Ascending aorta (tissue), 2 donors: ENCODE measurements around the gene COX10. TPM values are rescaled to one million over a fixed set of nuclear protein-coding genes. Genes with fewer than 3 reads are reported as not detected.
A peak's percentile ranks its signal among the peaks of the same experiment; 100 is the strongest.

Experiments used
- DNase-seq, 2 donors: peaks; one replicate each; pipeline ENCODE4 v3.0.0-alpha.2; 2019; ENCODE audit warnings: low spot score in 2 of 2
- H3K27ac ChIP-seq, 2 donors: fragments of 200-600 bp; sonication (generic); one replicate each; pipeline ENCODE4 v1.5.1; 2016 to 2017; ENCODE audit warnings: mild to moderate bottlenecking in 1 of 2
- H3K27me3 ChIP-seq: fragments of 200-600 bp; sonication (generic); one replicate; pipeline ENCODE4 v1.5.1; 2017
- H3K36me3 ChIP-seq, 2 donors: fragments of 200-600 bp; sonication (generic); one replicate each; pipeline ENCODE4 v1.5.1; 2016
- H3K4me1 ChIP-seq, 2 donors: fragments of 200-600 bp; sonication (generic); one replicate each; pipeline ENCODE4 v1.5.1; 2016 to 2017; ENCODE audit warnings: mild to moderate bottlenecking in 1 of 2
- H3K4me3 ChIP-seq, 2 donors: fragments of 200-600 bp; sonication (generic); one replicate each; pipeline ENCODE4 v1.5.1; 2016 to 2017; ENCODE audit warnings: mild to moderate bottlenecking in 1 of 2
- H3K9me3 ChIP-seq, 2 donors: fragments of 200-600 bp; sonication (generic); one replicate each; pipeline ENCODE4 v1.5.1; 2016
- intact Hi-C: fragments of 100-400 bp; cut with DNase I; formaldehyde crosslinking; loops from one replicate; pipeline ENCODE4 v1.15.1; 2023
- total RNA-seq: library from RNA; depleted of rRNA; stranded (reverse); fragments of >200 nt; gene quantifications from one replicate; pipeline ENCODE4 v1.1.0, GENCODE V29; 2016
- TF ChIP-seq, protein P1 (sequence below), 3 experiments: fragments of 200-600 bp in 2 of 3; fragments of 450-650 bp in 1 of 3; sonication (generic) in 2 of 3; IDR thresholded peaks; one replicate each; pipeline ENCODE4 v1.5.1; 2016 to 2019; ENCODE audit warnings: antibody characterized with exemption in 3 of 3, mild to moderate bottlenecking in 1 of 3, moderate library complexity in 1 of 3

The COX10 gene
- total RNA-seq, 1 donor from 2014 or later = 6.4 TPM

GRCh38 chr17:14135906-14136590, 66.7 kb downstream of the COX10 start:
- TF ChIP-seq, protein P1, sequence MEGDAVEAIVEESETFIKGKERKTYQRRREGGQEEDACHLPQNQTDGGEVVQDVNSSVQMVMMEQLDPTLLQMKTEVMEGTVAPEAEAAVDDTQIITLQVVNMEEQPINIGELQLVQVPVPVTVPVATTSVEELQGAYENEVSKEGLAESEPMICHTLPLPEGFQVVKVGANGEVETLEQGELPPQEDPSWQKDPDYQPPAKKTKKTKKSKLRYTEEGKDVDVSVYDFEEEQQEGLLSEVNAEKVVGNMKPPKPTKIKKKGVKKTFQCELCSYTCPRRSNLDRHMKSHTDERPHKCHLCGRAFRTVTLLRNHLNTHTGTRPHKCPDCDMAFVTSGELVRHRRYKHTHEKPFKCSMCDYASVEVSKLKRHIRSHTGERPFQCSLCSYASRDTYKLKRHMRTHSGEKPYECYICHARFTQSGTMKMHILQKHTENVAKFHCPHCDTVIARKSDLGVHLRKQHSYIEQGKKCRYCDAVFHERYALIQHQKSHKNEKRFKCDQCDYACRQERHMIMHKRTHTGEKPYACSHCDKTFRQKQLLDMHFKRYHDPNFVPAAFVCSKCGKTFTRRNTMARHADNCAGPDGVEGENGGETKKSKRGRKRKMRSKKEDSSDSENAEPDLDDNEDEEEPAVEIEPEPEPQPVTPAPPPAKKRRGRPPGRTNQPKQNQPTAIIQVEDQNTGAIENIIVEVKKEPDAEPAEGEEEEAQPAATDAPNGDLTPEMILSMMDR (IDR thresholded peaks at IDR 0.05) = no peak
- DNase-seq = no peak
- Histone ChIP-seq H3K27ac (no peak overlapping the region), H3K36me3 (no peaks in the 10 kb centered on the region), H3K27me3 (no peaks in the 10 kb centered on the region), H3K9me3 (no peaks in the 10 kb centered on the region), H3K4me3 (no peak overlapping the region), H3K4me1 (no peaks in the 10 kb centered on the region)
- intact Hi-C loops = no loop called here

DNA sequence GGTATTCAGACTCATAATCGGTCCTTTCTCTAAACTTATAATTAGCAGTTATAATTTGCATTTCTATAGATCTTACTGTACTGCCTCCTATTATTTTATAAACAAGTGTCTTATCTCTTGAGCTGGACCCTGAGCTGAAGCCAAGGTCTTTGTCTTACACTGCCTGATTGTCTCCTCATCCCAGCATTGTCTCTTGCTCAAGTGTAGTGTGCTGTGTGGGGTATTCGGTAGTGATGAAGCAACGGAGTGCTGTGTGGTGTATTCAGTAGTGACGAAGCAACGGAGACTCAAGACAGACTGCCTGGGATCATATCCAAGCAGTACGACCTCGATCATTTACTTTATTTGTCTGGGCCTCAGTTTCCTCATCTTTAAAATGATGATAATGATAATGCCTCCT, 69.3 kb downstream of the COX10 start:
- intact Hi-C loops = no loop called here
- H3K27me3 ChIP-seq = no peaks in the 10 kb centered on the region
- H3K4me1 ChIP-seq = no peaks in the 10 kb centered on the region
- no peak overlapping the region for H3K4me3 ChIP-seq
- H3K27ac ChIP-seq = no peak overlapping the region
- DNase-seq = no peak
- no peaks in the 10 kb centered on the region for H3K9me3 ChIP-seq
- H3K36me3 ChIP-seq = no peaks in the 10 kb centered on the region
- TF ChIP-seq, protein P1 (IDR thresholded peaks at IDR 0.05) = no peak

DNA sequence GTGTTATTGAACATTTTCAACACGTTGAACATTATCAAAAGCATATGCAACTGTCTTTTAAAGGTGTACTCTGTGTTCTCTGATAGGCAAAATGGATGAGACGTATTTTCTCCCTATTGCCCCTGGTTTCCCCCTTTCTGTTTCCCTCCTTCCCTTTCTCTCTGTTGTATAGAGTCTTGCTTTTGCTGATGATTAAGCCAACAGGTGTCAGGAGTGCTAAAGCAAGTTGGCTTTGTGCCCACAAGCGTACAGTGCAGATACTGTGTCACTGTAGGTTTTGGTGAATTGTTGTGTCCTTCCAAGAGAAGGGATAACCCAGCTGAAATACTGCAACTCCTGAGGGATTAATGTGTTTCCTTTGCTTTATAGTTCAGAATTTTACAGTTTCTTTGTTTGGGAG, 74.4 kb downstream of the COX10 start:
- Histone ChIP-seq H3K4me1 (peaks cover 0 to 5% of the 10 kb centered on the region in 2 donors), H3K36me3 (no peaks in the 10 kb centered on the region), H3K27ac (no peak overlapping the region), H3K4me3 (no peak overlapping the region), H3K27me3 (no peaks in the 10 kb centered on the region), H3K9me3 (no peaks in the 10 kb centered on the region)
- TF ChIP-seq, protein P1 (IDR thresholded peaks at IDR 0.05) = no peak
- intact Hi-C loops = no loop called here
- no peak for DNase-seq

- H3K4me1 ChIP-seq = peaks cover 0 to 5% of the 10 kb centered on the region in 2 donors
- no peaks in the 10 kb centered on the region for H3K9me3 ChIP-seq
- no peak overlapping the region for H3K27ac ChIP-seq
- no peaks in the 10 kb centered on the region for H3K27me3 ChIP-seq
- TF ChIP-seq, protein P1 (IDR thresholded peaks at IDR 0.05) = no peak
- no peak for DNase-seq
- peak overlapping the region; percentile 9 to 37 for H3K4me3 ChIP-seq
- intact Hi-C loops = no loop called here
- H3K36me3 ChIP-seq = no peaks in the 10 kb centered on the region
Observed at GRCh38 chr17:14144508-14144907, 75.2 kb downstream of the COX10 start.

- no peak overlapping the region for H3K4me3 ChIP-seq
- intact Hi-C loops = no loop called here
- no peaks in the 10 kb centered on the region for H3K27me3 ChIP-seq
- H3K4me1 ChIP-seq = no peaks in the 10 kb centered on the region
- TF ChIP-seq, protein P1 (IDR thresholded peaks at IDR 0.05) = no peak
- DNase-seq = no peak
- no peak overlapping the region for H3K27ac ChIP-seq
- H3K36me3 ChIP-seq = no peaks in the 10 kb centered on the region
- H3K9me3 ChIP-seq = no peaks in the 10 kb centered on the region
Observed at GRCh38 chr17:14149751-14150150, 80.4 kb downstream of the COX10 start.

DNA sequence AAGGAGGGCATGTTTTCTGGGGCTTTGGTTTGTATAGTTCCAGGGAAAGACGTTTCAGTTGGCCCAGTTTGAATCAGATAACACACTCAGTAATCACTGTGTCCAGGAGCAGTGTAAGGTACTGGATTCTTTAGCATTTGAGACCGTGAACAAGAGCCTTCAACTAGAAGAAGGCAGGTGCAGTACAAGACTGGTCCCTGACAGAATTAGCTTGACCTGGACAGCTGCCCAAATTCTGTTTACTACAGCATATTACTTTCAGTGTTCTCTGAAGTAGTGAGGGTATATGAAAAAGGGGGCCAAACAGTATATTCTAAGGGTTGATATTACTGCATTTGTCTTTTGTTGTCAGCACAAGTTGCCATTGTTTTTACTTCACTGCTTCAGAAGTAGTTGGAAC, 81.3 kb downstream of the COX10 start:
- intact Hi-C loops = no loop called here
- no peaks in the 10 kb centered on the region for H3K4me1 ChIP-seq
- no peaks in the 10 kb centered on the region for H3K9me3 ChIP-seq
- H3K36me3 ChIP-seq = no peaks in the 10 kb centered on the region
- no peak overlapping the region for H3K4me3 ChIP-seq
- no peak for DNase-seq
- H3K27me3 ChIP-seq = no peaks in the 10 kb centered on the region
- no peak overlapping the region for H3K27ac ChIP-seq
- TF ChIP-seq, protein P1 (IDR thresholded peaks at IDR 0.05) = no peak
